Measurements from ENCODE around the gene AUTS2.

AUTS2 gene

GRCh38 chr7:70838292-70838907 lies 1240.1 kb downstream of the AUTS2 start:
- CTCF ChIA-PET = interaction anchor here (0.6 to 3.4 kb wide), 2 partner anchors 9 to 12 kb away, joined by 3 to 11 read pairs; no protein-coding TSS in a partner anchor
- no peaks in the 10 kb centered on the region for H3K4me1 ChIP-seq (ENCODE audit: control insufficient read depth, insufficient read depth, low read length)
- no peaks in the 10 kb centered on the region for H3K36me3 ChIP-seq (ENCODE audit: control insufficient read depth in 2 of 2, insufficient read depth in 1 of 2, low read length in 2 of 2)
- POLR2A ChIA-PET = interaction anchor here (0.6 kb wide), 1 partner anchor 458 kb away, joined by 4 read pairs; no protein-coding TSS in a partner anchor
- H3K9me3 ChIP-seq (ENCODE audit: control insufficient read depth, insufficient read depth, low read depth, low read length) = no peaks in the 10 kb centered on the region
- TF ChIP-seq ZBTB49 (tag by site-specific recombination; IDR thresholded peaks at IDR 0.05; ENCODE audit: low read depth) = no peak
- TF ChIP-seq PRDM4 (tag by site-specific recombination; IDR thresholded peaks at IDR 0.05) = no peak
- TF ChIP-seq ZFP3 (tag by site-specific recombination; IDR thresholded peaks at IDR 0.05; ENCODE audit: low read depth) = no peak
- TF ChIP-seq ZNF658 (tag by site-specific recombination; IDR thresholded peaks at IDR 0.05) = no peak
- no peak for TF ChIP-seq ZNF16 (tag by site-specific recombination; IDR thresholded peaks at IDR 0.05; ENCODE audit: low read depth)
- TF ChIP-seq ZNF580 (tag by site-specific recombination; IDR thresholded peaks at IDR 0.05) = no peak
- TF ChIP-seq ZNF843 (tag by site-specific recombination; IDR thresholded peaks at IDR 0.05) = no peak
- no peak for TF ChIP-seq HIC1 (tag by site-specific recombination; IDR thresholded peaks at IDR 0.05)
- no peak for TF ChIP-seq EGR2 (tag by site-specific recombination; IDR thresholded peaks at IDR 0.05; ENCODE audit: low read depth)
- no peak for TF ChIP-seq ZNF292 (tag by site-specific recombination; IDR thresholded peaks at IDR 0.05; ENCODE audit: borderline replicate concordance, low read depth)
- no peak for TF ChIP-seq SP3 (tag by site-specific recombination; IDR thresholded peaks at IDR 0.05)
- no peak overlapping the region for H3K4me3 ChIP-seq (ENCODE audit: low read depth, low read length)
- H3K27ac ChIP-seq (ENCODE audit: extremely low read depth, low read depth, low read length) = no peak overlapping the region
